GM19372 (cell line): Measurements from ENCODE around the gene DHRS3.

ENCODE experiments used
- ATAC-seq: cut with Tn5 transposase; IDR thresholded peaks from one replicate; pipeline ENCODE4 v1.9.1; 2021; ENCODE audit warnings: mild to moderate bottlenecking, low read depth, moderate library complexity; ENCODE audit not compliant: unreplicated experiment

Gene DHRS3

DNA sequence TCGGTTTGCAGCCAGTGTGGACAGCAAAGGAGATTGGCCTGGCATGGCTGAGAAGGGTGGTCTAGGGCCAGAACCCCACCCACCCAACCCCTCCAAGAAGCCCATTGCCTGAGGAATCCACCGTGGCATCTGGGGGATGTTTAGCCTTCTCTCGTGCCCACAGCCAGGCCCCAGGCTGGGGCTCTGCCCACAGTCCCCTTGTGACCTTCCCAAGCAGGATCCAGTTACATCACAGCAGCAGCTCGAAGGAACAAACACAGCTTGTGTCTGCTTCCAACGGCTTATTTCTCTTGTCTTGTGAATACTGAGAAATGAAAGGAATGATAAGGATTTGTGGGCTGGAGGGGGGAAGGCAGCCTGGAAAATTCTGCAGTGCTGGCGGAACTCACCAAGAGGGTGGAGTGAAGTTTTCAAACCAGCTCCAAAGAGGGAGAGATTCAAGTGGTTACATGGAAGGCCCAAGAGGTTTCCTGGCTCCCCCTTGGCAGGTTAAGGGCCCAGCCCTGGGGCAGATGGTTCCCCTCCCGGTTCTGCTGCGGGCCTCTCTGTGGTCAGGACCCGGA, 61.6 kb downstream of the DHRS3 start:
- ATAC-seq: no peak

GRCh38 chr1:12555411-12556367, 62.3 kb downstream of the DHRS3 start:
- ATAC-seq: no peak

- ATAC-seq: no peak
These were observed 63.3 kb downstream of the DHRS3 start for GRCh38 chr1:12554521-12555305.

GRCh38 chr1:12553963-12554362, 64.0 kb downstream of the DHRS3 start:
- ATAC-seq: no peak

DNA sequence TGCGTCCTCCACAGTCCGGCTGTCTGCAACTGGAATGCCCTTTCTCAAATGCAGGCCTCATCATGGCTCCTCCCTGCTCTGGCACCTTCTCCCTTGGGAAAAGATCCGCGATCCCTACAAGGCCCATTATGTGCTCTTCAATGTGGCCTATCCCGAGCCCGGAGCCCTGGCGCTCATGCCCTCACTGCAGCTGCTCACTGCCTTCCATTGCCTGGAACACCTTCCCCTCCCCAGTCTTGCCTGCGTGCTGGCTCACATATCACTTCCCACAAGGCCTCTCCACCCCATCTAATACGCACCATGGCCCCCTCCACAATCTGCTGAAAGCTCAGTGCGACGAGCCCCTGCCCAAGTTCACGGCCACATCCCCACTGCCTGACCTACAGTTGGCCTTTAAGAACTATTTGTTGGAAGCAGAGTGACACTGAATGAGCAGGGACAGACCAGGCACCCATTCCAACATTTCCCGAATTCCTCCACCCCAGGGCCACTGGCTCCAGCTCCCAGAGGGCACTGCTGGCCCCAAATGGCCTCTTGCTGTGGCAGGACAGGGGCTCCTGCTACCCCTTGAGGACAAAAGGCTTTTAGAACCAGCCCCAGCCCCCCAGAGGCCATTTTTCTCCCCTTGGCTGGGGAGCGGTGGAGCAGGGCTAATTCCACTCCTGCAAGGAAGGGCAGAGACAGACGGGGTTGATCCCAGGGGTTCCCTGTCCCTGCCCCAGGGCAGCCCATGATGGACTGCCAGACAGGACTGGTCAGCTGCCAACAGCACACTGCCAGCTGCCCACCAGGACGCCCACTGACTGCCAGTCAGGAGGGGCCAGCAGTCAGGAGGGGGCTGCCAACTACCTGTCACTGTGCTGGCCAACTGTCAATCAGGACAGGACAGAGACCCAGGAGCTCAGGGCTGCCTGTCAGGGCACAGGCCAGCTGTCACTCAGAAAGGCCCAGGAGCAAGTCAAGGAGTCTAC, 64.8 kb downstream of the DHRS3 start:
- no peak for ATAC-seq

DNA sequence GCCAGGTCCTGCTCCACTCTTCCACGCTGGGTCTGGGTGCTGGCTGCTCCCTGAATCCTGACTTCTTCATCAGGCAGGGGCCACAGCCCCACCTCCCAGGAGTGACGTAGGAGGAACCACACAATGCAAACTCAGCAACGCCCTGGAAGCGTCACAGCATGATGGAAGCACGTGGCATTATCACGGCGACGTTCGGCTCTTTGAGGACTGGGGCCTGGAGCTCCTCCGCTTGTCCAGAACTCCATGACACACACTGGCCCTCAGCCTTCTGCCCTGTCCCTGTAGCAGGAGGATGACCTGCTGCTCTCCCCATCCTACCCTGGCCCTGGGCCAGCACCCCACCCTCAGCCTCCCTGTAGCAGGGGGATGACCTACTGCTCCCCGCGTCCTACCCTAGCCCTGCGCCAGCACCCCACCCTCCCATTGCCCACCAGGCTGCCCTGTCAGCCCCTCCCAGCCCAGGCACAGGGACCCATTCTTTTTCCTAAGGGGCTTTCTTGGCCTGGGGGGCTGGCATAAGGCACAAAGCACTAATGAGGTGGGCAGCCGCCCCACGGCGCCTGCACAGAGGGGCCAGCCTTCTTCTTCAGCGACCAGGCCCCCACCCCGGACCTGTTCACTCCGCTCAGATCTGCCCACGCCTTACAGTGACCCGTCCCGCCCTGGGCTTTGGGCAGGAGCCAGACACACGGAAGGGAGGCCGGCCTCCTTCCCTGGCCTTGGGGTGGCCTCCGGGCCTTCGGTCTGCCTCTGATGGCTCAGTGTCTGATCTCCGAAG, 65.7 kb downstream of the DHRS3 start:
- ATAC-seq: no peak

- no peak for ATAC-seq
These were observed 66.4 kb downstream of the DHRS3 start for GRCh38 chr1:12551584-12551983.

DNA sequence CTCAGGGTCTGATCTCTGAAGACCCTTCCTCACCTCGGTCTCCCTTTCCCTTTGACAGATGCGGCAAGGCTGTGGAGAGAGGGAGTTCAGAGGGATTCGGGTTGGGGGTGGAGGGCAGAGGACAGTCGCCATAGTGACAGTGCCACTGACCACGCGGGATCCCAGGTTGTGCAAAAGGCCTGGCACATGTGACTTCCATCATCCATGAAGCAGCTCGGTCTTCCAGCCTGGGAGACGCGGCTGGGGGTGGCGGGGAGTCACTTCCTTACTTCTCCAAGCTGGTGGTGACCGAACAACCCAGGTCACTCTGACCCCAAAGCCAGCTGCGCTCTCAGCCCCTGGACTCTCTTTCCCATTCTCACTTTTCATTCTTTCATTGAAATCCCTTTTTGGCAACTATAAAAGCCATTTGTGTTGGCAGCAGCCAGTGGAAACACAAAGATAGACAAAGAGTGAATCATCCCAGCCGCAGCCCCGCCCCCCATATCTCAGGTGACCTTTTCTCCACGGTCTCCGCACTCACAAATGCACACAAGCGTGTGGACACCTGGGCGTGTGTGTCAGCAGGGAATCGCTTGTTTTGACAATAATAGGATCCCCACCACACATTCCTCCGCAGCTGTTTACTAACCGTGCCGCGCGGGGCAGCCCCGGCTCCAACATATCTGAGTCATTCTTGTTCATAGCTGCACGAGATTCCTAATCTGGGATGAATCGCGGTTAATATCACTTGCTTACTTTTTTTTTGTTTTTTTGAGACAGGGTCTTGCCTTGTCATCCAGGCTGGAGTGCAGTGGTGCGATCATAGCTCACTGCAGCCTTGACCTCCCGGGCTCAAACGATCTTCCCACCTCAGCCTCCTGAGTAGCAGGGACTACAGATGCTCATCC, 68.3 kb downstream of the DHRS3 start:
- no peak for ATAC-seq

- ATAC-seq: no peak
These were observed 69.0 kb downstream of the DHRS3 start for GRCh38 chr1:12548973-12549459.

GRCh38 chr1:12548279-12548972, 69.6 kb downstream of the DHRS3 start:
- no peak for ATAC-seq

DNA sequence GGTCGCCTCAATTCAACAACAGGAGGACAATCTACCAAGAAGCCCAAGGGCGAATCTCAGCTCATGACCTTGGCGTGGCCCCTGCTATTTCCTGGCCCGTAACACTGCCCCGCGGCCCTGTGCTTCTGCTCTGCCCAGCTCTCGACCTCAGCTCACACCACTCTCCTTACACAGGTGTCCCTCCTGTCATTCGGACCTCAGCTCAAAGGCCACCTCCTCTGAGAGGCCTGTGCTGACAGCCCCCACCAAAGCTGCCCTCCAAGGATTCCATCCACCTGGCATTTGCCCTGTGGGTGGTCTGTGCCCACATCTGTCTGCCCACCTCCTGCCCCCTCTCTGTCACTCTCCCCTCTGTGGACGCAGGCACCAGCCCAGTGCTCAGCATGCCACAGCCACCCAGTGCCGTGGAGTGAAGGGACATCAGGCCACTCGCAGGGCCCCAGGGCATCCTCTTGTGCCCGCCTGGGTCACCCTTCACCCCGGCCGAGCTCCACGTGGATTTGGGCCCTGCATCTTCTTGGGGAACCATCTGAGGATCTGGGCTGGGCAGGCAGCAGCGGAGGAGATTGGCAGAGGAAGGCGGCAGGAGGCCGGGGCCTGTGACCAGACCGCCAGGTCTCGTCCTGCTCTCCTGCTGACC, 70.3 kb downstream of the DHRS3 start:
- ATAC-seq: no peak

DNA sequence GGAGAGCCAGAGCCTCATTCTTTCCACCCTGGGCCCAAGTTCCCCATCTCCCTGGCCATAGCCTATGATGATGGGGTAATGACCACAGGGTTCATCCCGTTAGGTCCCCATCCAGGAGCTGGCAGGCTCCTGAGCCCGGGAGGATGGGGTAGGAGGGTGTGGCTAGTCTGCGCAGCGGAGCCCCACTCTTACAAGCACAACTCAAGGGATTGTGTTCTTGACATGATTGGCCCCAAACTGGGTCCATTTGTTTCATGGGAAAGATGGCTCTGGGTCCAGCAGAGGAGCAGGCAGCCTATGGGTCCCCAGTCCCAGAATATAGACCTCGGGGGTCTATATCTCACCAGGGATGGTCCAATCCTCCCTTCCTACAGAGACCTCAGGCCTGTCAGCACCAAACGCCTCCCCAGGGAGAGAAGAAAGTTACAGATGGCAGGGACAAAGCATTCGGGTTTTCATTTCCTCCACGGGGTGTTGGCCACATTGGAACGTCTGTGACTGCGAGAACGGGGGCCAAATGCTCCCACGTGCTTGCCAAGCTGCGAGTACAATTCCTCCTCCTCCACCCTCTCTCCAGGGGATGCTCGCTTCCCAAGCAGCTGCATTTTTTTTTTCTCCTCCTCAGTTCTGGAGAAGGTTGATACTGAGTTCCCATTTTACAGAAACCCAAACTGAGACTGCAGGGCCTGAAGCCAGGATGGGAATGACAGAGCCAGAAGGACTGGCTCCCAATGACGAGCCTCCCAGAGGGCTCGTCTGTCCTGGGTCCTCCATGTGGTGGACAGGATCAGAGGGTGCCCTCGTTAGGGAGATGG, 71.0 kb downstream of the DHRS3 start:
- no peak for ATAC-seq

GRCh38 chr1:12544992-12545391, 73.0 kb downstream of the DHRS3 start:
- ATAC-seq: no peak

- no peak for ATAC-seq
These were observed 73.7 kb downstream of the DHRS3 start for GRCh38 chr1:12544357-12544756.

DNA sequence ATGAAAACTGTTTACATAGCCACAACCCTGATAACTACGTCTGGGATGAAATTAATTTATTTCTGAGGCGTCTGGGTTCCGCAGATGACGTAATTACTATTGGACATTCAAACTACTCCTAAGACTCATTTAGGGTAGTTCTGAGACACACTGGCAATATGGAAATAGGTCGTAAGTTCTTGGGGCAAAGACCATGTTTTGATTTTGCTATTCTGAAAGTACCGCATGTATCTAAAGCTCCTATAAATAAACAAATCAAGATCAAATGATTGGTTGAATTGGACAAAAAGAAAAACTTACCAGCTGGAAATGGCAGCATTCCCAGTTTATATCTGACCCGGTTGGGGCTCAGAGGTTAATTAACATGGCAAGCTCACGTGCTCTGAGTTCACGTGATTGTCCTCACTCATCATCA, 74.3 kb downstream of the DHRS3 start:
- no peak for ATAC-seq
